GM21825 (cell line): ENCODE measurements around the gene NR2F2.

Experiments
- ATAC-seq: cut with Tn5 transposase; IDR thresholded peaks from one replicate; pipeline ENCODE4 v1.9.1; 2021; ENCODE audit warnings: mild to moderate bottlenecking, moderate library complexity; ENCODE audit not compliant: unreplicated experiment

NR2F2 gene

DNA sequence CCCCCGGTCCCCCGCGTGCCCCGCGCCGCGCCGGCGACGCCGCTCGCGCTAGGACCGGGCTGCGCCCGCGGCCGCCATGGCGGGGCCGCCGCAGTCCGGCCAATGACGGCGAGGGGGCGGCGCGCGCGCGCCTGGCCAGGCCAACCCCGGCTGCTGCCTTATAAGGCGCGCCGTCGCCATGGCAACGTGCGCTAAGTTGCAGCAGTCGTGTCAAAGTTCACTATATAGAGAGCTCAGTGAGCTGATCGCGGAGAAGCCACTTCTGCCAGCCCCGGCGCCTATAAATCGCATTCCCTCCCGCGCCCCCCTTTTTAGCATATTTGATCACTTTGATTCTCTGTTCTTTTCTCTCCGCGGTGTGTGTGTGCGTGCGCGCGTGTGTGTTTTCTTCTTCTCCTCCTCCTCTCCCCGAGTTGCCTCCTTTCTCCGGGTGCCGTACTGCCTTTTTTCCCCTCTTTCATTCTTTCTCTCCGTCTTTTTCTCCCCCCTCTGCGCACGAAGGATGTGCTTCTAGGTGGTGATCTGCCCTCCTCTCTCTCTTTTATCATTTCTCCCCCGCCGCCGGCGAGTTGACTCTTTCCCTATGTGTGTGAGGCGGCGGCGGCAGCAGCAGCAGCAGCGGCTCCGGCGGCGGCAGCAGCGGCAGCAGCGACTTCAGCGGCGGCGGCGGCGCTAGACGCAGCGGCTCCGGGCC is at the start of gene NR2F2:
Gene NR2F2 (plus strand): TSS at position 251 of the 694 bp plus-strand sequence. CDS start 1,406 bp downstream, outside the sequence.
- peak; percentile 71 for ATAC-seq

DNA sequence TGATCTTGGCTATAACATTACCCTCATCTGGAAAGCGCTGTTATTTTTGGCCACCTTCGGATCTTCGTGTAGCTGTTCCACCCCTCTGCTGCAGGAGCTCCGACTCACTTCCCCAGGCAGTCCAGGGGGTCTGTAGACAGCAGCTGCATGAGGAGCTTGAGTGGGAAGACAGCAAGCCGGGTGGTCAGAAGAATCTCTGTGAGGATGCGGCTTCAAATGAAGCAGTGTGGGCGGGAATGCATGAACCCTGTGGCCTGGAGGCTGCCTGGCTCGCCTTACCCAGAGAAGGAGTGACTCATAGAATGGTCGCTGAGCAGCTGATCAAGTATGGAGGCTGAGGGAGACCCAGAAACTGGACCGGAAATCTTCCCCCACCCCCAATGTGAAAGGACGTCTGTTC is 45.2 kb upstream of the NR2F2 start:
- no peak for ATAC-seq

DNA sequence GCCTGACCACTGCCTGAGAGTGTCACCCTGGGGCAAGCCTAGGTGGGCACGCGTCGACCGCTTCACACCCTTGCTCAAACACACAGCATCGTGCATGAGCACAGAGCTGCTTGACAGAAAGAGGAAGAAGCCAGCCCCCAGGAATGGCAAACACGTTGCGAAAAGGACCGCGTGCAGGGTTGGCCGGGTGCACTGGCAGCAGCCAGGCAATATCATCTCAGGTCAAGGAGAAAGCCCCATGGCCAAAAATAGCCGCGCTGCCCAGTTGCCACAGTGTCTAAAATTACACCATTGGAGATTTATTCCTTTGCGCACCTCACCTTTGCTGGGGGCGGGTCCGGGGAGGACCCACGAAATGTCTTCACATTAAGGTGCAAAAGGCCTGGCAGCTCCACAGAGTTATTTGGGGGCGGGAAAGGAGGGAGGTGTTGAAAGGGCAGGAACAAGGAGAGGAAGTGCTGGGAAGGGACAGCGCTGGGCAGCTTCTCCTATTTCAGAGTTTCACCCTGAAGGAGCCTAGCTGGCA is 44.7 kb upstream of the NR2F2 start:
- ATAC-seq: no peak

DNA sequence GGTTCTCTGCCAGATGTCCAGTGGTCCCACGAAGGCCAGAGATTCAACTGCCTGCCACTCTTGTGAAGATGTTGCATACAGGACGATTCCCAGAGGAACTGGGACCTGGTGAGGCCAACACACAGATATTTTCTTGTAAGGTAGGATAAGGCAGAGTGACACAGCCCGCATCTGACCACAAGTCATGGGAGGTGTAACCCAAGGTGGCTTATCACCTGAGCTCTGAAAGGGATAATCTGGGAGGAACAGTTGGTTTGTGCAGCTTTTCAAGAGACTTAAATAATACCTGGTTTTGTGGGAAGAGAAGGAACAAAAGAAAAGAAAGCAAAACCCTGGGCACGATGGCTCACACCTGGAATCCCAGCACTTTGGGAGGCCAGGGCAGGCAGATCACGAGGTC is 39.8 kb upstream of the NR2F2 start:
- ATAC-seq: no peak

DNA sequence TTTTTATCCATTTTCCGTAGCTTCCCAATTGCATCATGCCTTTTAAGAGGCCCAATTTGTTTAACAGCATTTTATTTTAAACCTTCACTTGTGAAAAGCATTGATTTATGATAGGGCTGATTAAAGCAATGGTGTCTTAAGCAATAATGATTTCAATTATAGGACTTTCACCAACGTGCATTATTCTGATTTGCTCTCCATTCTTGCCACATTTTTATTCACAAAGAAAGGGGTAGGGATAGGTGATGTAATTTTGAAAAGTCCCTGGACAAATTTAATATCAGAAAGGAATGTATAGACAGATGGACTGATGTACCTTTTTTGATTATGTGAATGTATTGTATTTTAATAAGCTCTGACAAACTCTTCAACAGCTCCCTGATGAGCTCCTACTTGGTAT is 37.9 kb upstream of the NR2F2 start:
- ATAC-seq: no peak

DNA sequence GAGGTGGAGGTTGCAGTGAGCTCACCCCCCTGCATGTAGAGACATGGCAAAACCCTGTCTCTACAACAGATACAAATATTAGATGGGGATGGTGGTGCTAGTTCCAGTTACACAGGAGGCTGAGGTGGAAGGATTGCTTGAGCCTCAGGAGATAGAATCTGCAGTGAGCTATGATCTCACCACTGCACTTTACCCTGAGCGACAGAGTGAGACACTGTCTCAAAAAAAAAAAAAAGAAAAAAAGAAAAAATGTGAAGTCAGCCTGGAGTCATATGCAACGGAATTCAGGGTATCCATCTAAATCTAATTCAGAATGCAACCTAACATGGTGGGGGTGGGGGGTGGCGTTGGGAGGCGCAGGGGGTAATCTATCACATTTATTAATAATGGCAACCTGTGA is 37.1 kb upstream of the NR2F2 start:
- no peak for ATAC-seq

DNA sequence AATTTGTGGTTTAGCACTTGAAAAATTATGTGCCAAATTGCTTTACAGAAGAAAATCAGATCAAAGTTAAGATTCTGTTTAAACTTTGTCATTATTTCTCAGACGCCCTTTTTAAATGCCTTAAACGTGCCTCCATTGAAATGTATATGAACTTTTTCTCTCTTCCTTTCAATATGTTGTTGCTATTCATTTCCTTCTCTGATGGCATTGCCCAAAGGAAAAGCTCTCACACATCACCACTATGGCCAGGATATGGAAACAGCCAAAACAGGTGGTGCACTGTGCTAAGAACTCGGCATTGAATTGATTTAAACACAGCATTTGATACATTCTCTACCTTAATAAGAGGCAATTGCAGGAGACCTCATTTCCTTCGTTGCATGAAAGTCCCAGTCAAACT is 35.7 kb upstream of the NR2F2 start:
- no peak for ATAC-seq

DNA sequence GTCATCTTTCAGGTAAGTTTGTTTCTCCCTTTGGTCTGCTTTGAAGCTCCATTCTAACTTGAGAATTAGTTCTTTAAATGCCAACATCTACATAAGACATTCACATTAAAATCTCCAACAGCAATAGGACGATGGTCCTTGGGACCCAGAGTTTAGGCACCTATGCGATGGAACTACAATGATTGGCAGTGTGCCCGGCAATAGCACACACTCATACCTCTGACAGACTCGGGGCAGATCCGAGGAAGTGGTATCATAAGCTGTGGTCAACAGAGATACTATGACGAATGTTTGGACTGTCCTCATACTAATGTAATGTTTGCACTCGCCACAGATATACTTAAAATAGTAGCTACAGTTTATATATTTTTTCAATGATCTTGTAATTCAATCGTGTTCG is 34.2 kb upstream of the NR2F2 start:
- ATAC-seq: no peak

DNA sequence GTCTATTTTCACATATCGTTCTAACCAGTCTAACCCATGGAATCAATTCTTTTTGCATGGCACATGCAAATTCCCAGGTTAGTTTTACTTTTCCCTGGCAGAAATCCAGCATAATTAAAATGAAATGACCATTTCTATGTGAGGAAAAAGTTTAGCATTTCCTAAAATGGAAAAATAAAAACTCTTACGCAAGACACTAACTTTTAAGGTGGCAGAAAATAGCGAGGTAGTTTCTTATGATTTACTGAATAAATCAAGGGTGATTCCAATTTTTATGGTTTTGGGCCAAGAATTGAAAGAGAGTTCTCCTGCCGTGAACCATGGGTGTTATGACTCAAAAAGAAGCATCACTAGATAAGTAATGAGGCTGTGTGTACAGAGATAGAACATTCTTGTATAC is 32.7 kb upstream of the NR2F2 start:
- no peak for ATAC-seq

DNA sequence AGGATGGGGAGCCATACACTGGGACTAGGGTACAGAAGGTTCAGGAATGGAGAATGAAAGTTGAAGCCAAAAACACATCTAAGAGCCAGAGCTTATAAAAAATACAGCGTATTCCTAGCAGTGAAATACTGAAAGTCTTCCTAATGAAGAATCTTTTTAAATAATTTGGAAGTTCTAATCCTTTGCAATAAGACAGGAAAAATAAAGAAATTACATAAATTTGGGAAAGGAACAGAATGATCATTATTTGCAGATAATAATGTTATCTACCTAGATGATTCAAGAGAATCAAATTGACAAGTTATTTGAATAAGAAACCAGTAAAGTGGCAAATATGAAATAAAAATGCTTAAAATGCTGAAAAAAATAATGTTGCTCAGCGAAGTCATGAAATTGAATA is 32.3 kb upstream of the NR2F2 start:
- no peak for ATAC-seq

DNA sequence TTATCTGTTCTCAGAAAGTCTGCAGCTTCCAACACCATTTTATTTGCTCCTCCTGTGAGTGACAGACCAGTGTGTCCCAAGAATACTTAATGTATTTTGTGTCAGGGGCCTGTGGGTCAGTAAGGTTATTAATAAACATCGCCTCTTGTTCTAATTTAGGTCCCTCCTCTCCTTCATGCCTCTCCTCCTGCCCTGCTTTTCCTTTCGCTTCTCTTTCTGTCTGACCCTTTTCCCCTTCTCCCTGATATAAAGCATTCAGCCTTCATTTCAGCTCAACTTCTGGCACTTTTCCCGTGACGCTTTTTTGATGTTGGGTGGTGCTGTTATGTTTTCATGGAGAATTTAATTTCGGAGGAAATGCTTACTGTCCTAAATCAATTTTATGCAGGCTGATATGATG is 29.7 kb upstream of the NR2F2 start:
- ATAC-seq: no peak

DNA sequence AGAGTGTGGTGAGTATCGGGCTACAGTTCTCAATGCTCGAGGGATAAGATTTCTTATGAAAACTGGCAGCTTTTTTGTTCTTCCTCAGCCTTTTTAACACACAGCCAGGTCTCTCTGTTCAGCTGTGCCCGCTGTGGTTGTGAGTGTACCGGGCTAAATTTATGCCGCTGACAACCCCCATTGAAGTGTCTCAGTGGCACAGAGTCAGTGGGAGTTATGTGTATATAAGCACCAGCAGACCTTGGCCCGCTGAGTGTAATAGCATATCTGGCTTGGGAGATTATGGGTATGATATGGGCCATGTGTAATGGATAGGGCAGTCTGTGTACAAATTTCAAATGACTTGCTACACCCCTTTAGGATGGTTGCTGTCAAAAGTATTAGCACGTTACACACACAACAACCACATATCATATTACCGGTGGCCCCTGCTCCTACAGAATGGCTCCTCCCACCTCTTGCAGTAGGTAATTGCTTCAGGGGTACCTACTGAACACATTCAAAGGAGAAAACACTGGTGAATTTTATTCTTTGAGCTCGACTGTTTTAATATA is 26.9 kb upstream of the NR2F2 start:
- ATAC-seq: no peak

DNA sequence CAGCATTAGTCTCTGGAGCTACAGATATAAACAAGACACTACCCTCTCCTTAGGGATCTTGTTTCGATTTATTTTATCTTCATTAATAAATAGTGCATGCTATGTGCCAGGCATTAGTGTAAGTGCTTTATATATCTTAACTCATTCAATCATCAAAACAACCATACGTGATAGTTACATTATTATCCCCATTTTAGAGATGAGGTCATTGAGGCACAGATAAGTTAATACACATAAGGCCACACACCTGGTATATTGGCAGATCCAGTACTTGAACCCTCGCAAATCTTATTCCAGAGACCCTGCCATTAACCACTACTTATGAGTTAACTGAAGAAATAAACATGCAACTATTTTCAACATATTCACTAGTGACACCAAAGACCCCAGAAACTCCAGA is 25.7 kb upstream of the NR2F2 start:
- no peak for ATAC-seq

DNA sequence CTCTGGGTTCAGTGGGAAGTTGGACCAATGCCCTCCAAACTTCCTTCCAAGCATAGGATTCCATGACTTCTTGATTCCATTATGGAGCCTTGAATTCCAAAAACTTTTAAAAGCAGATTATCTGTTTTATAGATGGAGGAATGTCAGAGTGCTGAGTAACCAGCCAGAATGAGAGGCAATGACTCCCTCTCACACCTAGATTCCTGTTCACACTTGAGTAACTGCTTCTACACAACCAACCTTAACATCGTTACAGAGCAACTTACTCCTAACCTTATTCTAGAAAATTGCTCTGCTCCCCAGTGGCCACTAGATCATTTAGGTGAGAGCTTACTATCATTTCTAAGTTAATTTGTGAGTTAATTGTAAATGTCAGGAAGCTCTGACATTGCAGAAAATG is 24.2 kb upstream of the NR2F2 start:
- ATAC-seq: no peak

DNA sequence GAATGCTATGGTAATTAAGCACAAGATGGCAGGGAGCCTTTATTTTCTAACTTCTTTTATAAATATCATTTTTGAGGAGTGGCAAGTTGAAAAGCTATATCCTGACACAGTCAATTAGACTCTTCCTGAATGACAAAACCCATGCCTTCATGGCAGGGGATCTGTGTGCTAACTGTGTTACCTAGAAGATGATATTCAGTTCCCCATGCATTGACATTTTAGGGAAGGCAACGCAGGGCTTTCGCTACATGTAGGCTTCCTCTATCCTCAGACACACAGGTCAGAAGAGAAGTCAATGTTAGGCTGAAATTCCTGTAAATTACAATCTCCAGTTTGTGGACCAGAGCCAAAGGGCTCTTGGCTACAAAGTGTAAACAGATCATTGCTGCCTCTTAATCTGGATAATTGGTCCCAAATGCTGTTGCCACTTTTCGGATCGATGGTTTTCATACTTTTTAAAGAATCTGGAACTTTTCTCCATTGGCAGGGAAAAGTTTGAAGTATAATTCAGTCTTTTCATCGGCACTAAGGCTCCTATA is 22.6 kb upstream of the NR2F2 start:
- no peak for ATAC-seq

DNA sequence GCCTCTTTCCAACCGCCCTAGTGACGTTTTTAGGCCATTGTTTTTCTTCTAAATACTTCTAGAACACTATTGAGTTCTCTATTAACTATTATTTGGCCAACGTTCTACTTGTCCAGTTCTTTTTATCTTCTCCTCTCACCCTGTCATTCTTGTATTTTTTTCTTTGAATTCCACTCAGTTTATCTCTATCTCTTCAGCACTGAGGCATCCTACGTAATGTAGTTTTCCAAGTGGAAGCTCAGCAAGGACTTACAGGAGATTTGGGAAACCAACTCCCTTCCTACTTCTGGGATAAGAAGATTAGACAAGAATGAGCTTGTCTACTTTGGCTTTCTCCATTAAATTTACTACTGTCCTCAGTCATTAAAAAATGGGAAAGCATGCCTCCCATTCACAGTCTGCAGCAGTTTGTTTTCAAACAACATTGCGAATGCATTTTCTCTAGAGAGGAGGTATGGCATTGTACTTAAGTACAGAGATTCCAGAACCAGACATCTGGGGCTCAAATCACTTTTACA is 21.3 kb upstream of the NR2F2 start:
- no peak for ATAC-seq

DNA sequence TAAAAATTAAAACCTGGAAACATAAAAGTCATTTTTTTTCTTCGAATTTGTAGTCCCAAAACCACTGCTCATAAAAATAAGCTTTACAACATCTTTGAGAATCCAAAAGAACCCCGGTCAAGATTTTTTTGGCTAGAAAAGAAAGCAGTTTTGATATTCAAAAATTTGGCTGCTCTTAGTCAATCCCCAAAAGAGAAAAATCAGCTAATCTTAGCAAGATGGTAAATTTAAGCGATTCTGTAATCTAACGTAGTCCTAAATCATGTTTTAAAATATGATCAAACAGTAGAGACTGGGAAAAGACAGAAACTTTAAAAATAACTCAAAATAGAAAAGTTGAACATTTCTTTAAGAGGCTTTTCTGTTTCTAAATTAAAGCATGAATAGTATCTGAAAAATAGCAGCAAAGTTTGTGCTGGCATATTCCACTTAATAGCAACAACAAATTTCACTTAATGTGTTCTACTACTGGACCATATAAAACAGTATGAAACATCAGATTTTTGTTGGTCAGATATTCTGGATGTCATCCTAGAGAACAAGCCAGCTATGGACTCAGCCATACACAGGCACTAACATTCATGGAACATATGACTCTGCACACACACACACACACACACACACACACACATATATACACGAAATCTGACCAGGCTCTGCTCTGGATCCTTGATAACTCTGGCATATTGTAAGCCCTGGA is 19.1 kb upstream of the NR2F2 start:
- ATAC-seq: no peak

DNA sequence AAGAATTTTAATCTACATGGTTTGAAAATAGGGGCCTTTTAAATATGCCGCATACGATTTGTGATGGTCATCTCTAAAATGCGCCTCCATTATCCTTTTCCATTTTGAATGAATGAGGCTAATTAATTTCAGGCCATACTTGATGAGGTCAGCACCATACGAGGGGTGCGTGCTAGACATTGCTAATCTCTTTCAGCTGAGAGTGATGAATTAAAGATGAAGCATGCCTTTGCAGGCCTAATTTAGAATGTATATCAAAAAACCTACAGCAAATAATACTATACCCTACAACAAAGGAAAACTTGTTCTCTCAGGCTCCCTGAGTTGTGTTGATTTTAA is 18.6 kb upstream of the NR2F2 start:
- ATAC-seq: no peak

DNA sequence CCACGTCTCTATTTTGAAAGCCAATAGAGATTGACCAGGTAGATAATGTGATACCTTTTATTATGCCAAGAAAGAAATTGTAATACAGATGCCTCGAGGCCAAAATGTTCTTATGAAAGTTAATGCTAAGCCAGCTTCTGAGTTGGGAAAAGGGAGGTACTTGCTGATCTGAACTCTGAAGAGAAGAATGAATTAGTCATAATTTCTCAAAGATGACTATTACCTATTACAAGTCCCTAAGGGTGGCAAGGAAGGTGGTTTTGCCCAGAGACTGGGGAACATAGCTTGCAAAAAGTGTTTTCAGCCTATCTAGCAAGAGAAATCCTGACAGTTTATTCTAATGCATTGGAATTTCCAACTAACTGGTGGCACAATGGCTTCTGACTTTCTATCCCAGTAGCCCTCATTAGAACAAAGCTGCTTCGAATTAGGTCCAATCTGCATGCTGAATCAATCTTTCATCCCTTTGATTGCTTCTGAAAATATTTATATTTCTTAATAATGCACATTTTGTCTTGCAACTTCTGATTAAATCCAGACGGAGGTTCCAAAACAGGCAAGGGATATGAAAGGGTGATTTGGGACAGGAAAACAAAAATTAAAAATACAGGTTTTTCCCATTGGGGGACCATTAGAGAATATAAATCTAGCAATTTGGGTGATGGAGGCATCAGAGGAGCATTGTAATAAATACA is 17.7 kb upstream of the NR2F2 start:
- no peak for ATAC-seq

DNA sequence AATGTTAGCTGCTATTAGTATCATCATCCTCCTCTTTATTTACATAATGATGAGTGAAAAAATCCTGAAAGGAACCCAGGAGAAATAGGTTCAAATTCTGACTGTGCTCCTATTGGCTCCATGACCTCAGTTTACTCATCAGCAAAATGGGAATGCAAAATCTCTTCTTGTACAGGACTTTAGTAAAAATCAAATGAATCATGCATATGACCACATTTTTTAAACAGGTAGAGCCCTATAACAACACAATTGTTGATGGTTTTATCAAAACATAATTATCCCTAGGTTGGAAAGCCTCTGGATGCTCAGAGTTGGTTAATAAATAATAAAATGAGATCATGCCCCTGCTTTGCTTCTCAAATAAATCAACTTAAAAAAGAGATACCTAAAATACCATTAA is 16.0 kb upstream of the NR2F2 start:
- ATAC-seq: no peak

DNA sequence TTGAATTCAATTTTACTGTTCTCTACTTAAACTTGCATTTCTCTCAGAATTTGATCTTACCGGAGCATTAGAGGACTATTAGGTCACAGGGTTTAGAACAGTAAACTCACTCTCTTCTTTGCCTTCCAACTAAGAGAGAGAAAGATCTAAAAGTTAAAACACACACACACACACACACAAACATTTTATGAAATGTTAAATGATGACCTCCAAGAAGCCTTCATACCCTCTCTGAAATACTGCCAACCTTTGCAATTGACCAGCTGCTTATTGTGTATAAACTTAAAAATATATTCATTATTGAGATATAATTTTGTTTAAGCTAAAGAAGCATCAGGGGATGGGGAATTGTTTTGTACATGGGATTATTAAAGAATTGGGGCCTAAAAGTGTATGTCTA is 15.5 kb upstream of the NR2F2 start:
- ATAC-seq: no peak
